K562 (cell line): ENCODE data around the gene ADPRHL1. TPM values are rescaled to one million over a fixed set of nuclear protein-coding genes. Genes with fewer than 3 reads are reported as not detected.

Source experiments
- BCL6 ChIP-seq: fragments of 250-450 bp; sonication (Bioruptor Pico); IDR thresholded peaks from 2 replicates; pipeline ENCODE4 v1.4.0; 2020
- BDP1 ChIP-seq: IDR thresholded peaks from 3 replicates; pipeline ENCODE4 v1.6.1; 2011; ENCODE audit not compliant: insufficient read length, insufficient read depth
- CBFA2T2 ChIP-seq: fragments of 450-650 bp; conservative IDR thresholded peaks from 2 replicates; pipeline ENCODE4 v1.6.1; 2017; ENCODE audit warnings: mild to moderate bottlenecking
- CC2D1A ChIP-seq: fragments of 450-650 bp; IDR thresholded peaks from 2 replicates; pipeline ENCODE4 v1.6.1; 2017; ENCODE audit warnings: mild to moderate bottlenecking
- CHAMP1 ChIP-seq: fragments of 450-650 bp; IDR thresholded peaks from 2 replicates; pipeline ENCODE4 v1.6.1; 2016; ENCODE audit warnings: mild to moderate bottlenecking
- DEAF1 ChIP-seq: fragments of 450-650 bp; formaldehyde crosslinking; IDR thresholded peaks from 2 replicates; pipeline ENCODE4 v1.4.0; 2020; ENCODE audit warnings: mild to moderate bottlenecking, moderate library complexity
- ELK1 ChIP-seq: sonication (generic); formaldehyde crosslinking; IDR thresholded peaks from 2 replicates; pipeline ENCODE4 v1.8.1; 2022; ENCODE audit warnings: missing genetic modification reagents
- GTF2E2 ChIP-seq: fragments of 200-800 bp; sonication (Bioruptor generic); IDR thresholded peaks from 2 replicates; pipeline ENCODE4 v1.6.1; 2016; ENCODE audit warnings: missing genetic modification characterization, missing compliant biosample characterization
- HDAC6 ChIP-seq: IDR thresholded peaks from 2 replicates; pipeline ENCODE4 v1.6.1; 2012; ENCODE audit warnings: low read depth, mild to moderate bottlenecking, control low read depth, inconsistent platforms, low read length, moderate library complexity
- MAX ChIP-seq: sonication (generic); formaldehyde crosslinking; IDR thresholded peaks from 2 replicates; pipeline ENCODE4 v1.9.0; 2022; ENCODE audit warnings: mild to moderate bottlenecking, missing genetic modification reagents
- NELFE ChIP-seq: IDR thresholded peaks from 2 replicates; pipeline ENCODE4 v1.6.1; 2011; ENCODE audit warnings: mild to moderate bottlenecking; ENCODE audit not compliant: insufficient read depth, insufficient read length
- PBX2 ChIP-seq, 2 experiments: IDR thresholded peaks in 1 of 2; conservative IDR thresholded peaks in 1 of 2; 2 replicates each; pipeline ENCODE4 v1.6.1; 2016; ENCODE audit warnings: low read depth in 2 of 2, mild to moderate bottlenecking in 1 of 2, missing compliant biosample characterization in 1 of 2, missing genetic modification characterization in 1 of 2, moderate library complexity in 1 of 2
- POLR2A ChIP-seq: fragments of 450-650 bp; conservative IDR thresholded peaks from 2 replicates; pipeline ENCODE4 v1.6.1; 2016
- PTTG1 ChIP-seq: fragments of 450-650 bp; IDR thresholded peaks from 2 replicates; pipeline ENCODE4 v1.6.1; 2016; ENCODE audit warnings: low read depth, mild to moderate bottlenecking, missing genetic modification characterization, missing compliant biosample characterization
- SMARCA5 ChIP-seq: fragments of 450-650 bp; IDR thresholded peaks from 2 replicates; pipeline ENCODE4 v1.6.1; 2016
- TAF9B ChIP-seq: fragments of 450-650 bp; IDR thresholded peaks from 2 replicates; pipeline ENCODE4 v1.6.1; 2018; ENCODE audit warnings: mild to moderate bottlenecking; ENCODE audit not compliant: partially characterized antibody
- THRAP3 ChIP-seq: fragments of 450-650 bp; IDR thresholded peaks from 2 replicates; pipeline ENCODE4 v1.6.1; 2016; ENCODE audit warnings: mild to moderate bottlenecking, inconsistent platforms, borderline replicate concordance
- ZFX ChIP-seq: sonication (generic); formaldehyde crosslinking; IDR thresholded peaks from 2 replicates; pipeline ENCODE4 v1.8.0; 2022; ENCODE audit warnings: mild to moderate bottlenecking, missing genetic modification reagents, moderate library complexity
- ZNF253 ChIP-seq: fragments of 250-450 bp; sonication (Bioruptor Pico); conservative IDR thresholded peaks from 2 replicates; pipeline ENCODE4 v1.6.1; 2021; ENCODE audit warnings: mild to moderate bottlenecking
- ZNF699 ChIP-seq: fragments of 250-450 bp; sonication (Bioruptor Pico); IDR thresholded peaks from 2 replicates; pipeline ENCODE4 v1.8.0; 2021; ENCODE audit warnings: mild to moderate bottlenecking, moderate library complexity; ENCODE audit not compliant: insufficient replicate concordance
- polyA plus RNA-seq, 8 experiments: library from polyadenylated mRNA; depleted of rRNA in 4 of 8; stranded (reverse) in 5 of 8; unstranded in 3 of 8; fragments of >200 nt; fragmentation: Nextera tagmentation in 2 of 8; fragmentation: Illumina TruSeq in 1 of 8; extraction: Ambion mirVana in 2 of 8; extraction: Trizol in 1 of 8; gene quantifications; 2 replicates each; pipeline versions ENCODE4 v1.2.1 to v1.2.3, GENCODE V29; 2011 to 2014; ENCODE audit warnings: inconsistent platforms in 1 of 8, missing spikeins in 1 of 8
- total RNA-seq, 7 experiments: library from RNA; depleted of rRNA in 6 of 7; stranded (reverse); fragments of >200 nt in 6 of 7; fragmentation: Illumina TruSeq in 2 of 7; extraction: Trizol in 2 of 7; gene quantifications; 2 replicates each; pipeline versions ENCODE4 v1.2.1 to v1.2.3, GENCODE V29; 2011 to 2021; ENCODE audit warnings: low replicate concordance in 1 of 7

ADPRHL1 gene
- total and polyA plus RNA-seq, 9 of the 15 experiments (the other 6 are each of a cell fraction or from before 2014, with no cell fraction given), result 0.06 to 0.76 (median 0.37) TPM; not detected in 1

- no peak for TF ChIP-seq CBFA2T2
- no peak for TF ChIP-seq DEAF1 (CRISPR knock-in tag)
- TF ChIP-seq MAX (CRISPR knock-in tag), result peak; percentile 22; the same call in 1 of the 2 replicates
- no peak for TF ChIP-seq NELFE
- TF ChIP-seq SMARCA5, result no peak
- no peak for TF ChIP-seq CHAMP1
- no peak for TF ChIP-seq ZNF699 (CRISPR knock-in tag)
- TF ChIP-seq BCL6, result no peak
- TF ChIP-seq ZNF253 (CRISPR knock-in tag), result no peak
- TF ChIP-seq GTF2E2 (tag), result no peak
- no peak for TF ChIP-seq HDAC6
- no peak for TF ChIP-seq THRAP3
- no peak for TF ChIP-seq CC2D1A
- peak; percentile 56 for TF ChIP-seq POLR2A
- no peak for TF ChIP-seq ELK1 (CRISPR knock-in tag)
- no peak for TF ChIP-seq TAF9B
- TF ChIP-seq PTTG1, result no peak
- peak; percentile 86 for TF ChIP-seq ZFX (CRISPR knock-in tag)
- no peak for TF ChIP-seq PBX2 (CRISPR knock-in tag; IDR thresholded peaks at IDR 0.05; ENCODE audit: low read depth)
- no peak for TF ChIP-seq PBX2 (tag; conservative IDR thresholded peaks at IDR 0.05; ENCODE audit: low read depth)
- no peak for TF ChIP-seq BDP1
These were observed 37.5 kb upstream of the ADPRHL1 start, which contains the start of gene DCUN1D2 (continued) for GRCh38 chr13:113490496-113491417.
